GM19455 (cell line): ENCODE measurements around the gene MYDGF.
"Not testable (repeated sequence)": the region's sequence is repeated elsewhere in the genome, so short reads cannot be mapped to it uniquely, and the experiment has no call there.

Experiments used
- ATAC-seq: cut with Tn5 transposase; IDR thresholded peaks from one replicate; pipeline ENCODE4 v1.9.1; 2021; ENCODE audit not compliant: unreplicated experiment

MYDGF gene

GRCh38 chr19:4700693-4700970 is 30.5 kb upstream of the MYDGF start:
- no peak for ATAC-seq

- ATAC-seq, result no peak
These were observed 29.9 kb upstream of the MYDGF start for GRCh38 chr19:4699826-4700692.

- no peak for ATAC-seq
These were observed 27.2 kb upstream of the MYDGF start for GRCh38 chr19:4697304-4697703.

- ATAC-seq, result no peak
These were observed 25.1 kb upstream of the MYDGF start for GRCh38 chr19:4695224-4695731.

- no peak for ATAC-seq
These were observed 24.3 kb upstream of the MYDGF start for GRCh38 chr19:4694211-4694987.

GRCh38 chr19:4693471-4694121 is 23.5 kb upstream of the MYDGF start:
- no peak for ATAC-seq

GRCh38 chr19:4693078-4693350 is 22.9 kb upstream of the MYDGF start:
- no peak for ATAC-seq

- no peak for ATAC-seq
These were observed 22.3 kb upstream of the MYDGF start for GRCh38 chr19:4692251-4693077.

- no peak for ATAC-seq
These were observed 21.2 kb upstream of the MYDGF start for GRCh38 chr19:4691373-4691772.

GRCh38 chr19:4690361-4690760 is 20.2 kb upstream of the MYDGF start:
- no peak for ATAC-seq

GRCh38 chr19:4689403-4689802 is 19.3 kb upstream of the MYDGF start:
- no peak for ATAC-seq

- ATAC-seq, result no peak
These were observed 18.4 kb upstream of the MYDGF start for GRCh38 chr19:4688587-4688986.

- no peak for ATAC-seq
These were observed 17.3 kb upstream of the MYDGF start for GRCh38 chr19:4687396-4687795.

- no peak for ATAC-seq
These were observed 16.6 kb upstream of the MYDGF start for GRCh38 chr19:4686700-4687099.

GRCh38 chr19:4684312-4685095 is 14.4 kb upstream of the MYDGF start:
- no peak for ATAC-seq

GRCh38 chr19:4682417-4683200 is 12.5 kb upstream of the MYDGF start:
- ATAC-seq, result no peak

GRCh38 chr19:4680021-4680420 is 9.9 kb upstream of the MYDGF start:
- not testable (repeated sequence) for ATAC-seq

GRCh38 chr19:4678881-4679790 is 9.0 kb upstream of the MYDGF start:
- ATAC-seq, result no peak
